ENCODE results near the gene ZNF268. TPM values are rescaled to one million over a fixed set of nuclear protein-coding genes. Genes with fewer than 3 reads are reported as not detected.

ZNF268 gene
- polyA plus RNA-seq, 1 of the 3 experiments (the other 2 are of a cell fraction): 5.2 TPM

DNA sequence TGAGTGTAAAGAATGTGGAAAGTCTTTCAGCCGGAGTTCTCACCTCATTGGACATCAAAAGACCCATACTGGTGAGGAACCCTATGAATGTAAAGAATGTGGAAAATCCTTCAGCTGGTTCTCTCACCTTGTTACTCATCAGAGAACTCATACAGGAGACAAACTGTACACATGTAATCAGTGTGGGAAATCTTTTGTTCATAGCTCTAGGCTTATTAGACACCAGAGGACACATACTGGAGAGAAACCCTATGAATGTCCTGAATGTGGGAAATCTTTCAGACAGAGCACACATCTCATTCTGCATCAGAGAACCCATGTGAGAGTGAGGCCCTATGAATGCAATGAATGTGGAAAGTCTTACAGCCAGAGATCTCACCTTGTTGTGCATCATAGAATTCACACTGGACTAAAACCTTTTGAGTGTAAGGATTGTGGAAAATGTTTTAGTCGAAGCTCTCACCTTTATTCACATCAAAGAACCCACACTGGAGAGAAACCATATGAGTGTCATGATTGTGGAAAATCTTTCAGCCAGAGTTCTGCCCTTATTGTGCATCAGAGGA lies 25.1 kb upstream of the ZNF268 start:
- ChIA-PET CTCF (no interaction called here), POLR2A (no interaction called here)
- H3K4me1 ChIP-seq (ENCODE audit: control insufficient read depth in 1 of 2, insufficient read depth in 2 of 2, low read depth in 1 of 2, low read length in 1 of 2): no peaks in the 10 kb centered on the region
- no peaks in the 10 kb centered on the region for H3K9me2 ChIP-seq
- no peak overlapping the region; a peak in 1 of 4 replicates for H3K4me3 ChIP-seq (ENCODE audit: low read depth in 2 of 2, low read length in 1 of 2)
- WGBS (ENCODE audit: low lambda C conversion rate): 75% methylated on average over 2 of the region's 2 CpGs
- TF ChIP-seq YY1 (IDR thresholded peaks at IDR 0.05; ENCODE audit: low read depth): no peak
- DNase-seq: no peak
- no peak overlapping the region for H2AFZ ChIP-seq (ENCODE audit: low read depth)
- no peaks in the 10 kb centered on the region for H3K27me3 ChIP-seq (ENCODE audit: insufficient read depth)
- no peaks in the 10 kb centered on the region for H4K20me1 ChIP-seq (ENCODE audit: insufficient read depth)
- no peaks in the 10 kb centered on the region for H3K79me2 ChIP-seq (ENCODE audit: insufficient read depth)
- peaks cover 40% of the 10 kb centered on the region for H3K9me3 ChIP-seq
- no peak overlapping the region for H3K4me2 ChIP-seq
- H3K27ac ChIP-seq (ENCODE audit: low read depth in 2 of 2, low read length in 1 of 2): no peak overlapping the region
- H3K36me3 ChIP-seq (replicated peaks in 1 of 2; ENCODE audit: control insufficient read depth in 1 of 2, insufficient read depth in 2 of 2, low read length in 1 of 2): peaks cover 54 to 72% of the 10 kb centered on the region in 2 experiments
- H3F3A ChIP-seq (replicated peaks; ENCODE audit: insufficient read depth): no peaks in the 10 kb centered on the region
- no peak overlapping the region for H3K9ac ChIP-seq

DNA sequence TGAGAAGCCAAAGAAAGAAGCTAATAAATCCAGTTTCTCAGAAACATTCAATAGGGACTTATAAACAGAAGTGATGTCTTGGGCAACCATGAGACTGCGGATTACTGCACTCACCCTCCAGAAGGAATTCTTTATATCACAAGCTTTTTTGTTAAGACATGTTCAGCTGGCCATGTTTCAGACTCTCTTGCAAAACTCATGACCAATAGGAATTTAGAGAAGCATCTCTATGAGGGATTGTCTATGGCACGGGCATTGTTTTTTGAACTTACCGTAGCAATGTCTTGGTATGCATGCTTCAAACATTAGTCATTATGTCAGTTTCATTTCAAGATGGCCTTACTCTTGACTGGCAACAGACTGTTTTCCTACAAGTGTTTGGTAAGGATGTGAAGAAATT lies 15.5 kb upstream of the ZNF268 start:
- 22% methylated on average over 3 of the region's 3 CpGs for WGBS (ENCODE audit: low lambda C conversion rate)
- Histone ChIP-seq H3K4me2 (no peak overlapping the region), H3K9me3 (peaks cover 11% of the 10 kb centered on the region; the same call in 1 of the 2 replicates), H3K9me2 (no peaks in the 10 kb centered on the region), H3K27me3 (ENCODE audit: insufficient read depth) (no peaks in the 10 kb centered on the region), H3K9ac (no peak overlapping the region), H3K79me2 (ENCODE audit: insufficient read depth) (no peaks in the 10 kb centered on the region), H3K4me3 (ENCODE audit: low read depth in 2 of 2, low read length in 1 of 2) (no peak overlapping the region), H3F3A (replicated peaks; ENCODE audit: insufficient read depth) (no peaks in the 10 kb centered on the region), H3K4me1 (ENCODE audit: control insufficient read depth in 1 of 2, insufficient read depth in 2 of 2, low read depth in 1 of 2, low read length in 1 of 2) (no peaks in the 10 kb centered on the region), H3K27ac (ENCODE audit: low read depth in 2 of 2, low read length in 1 of 2) (no peak overlapping the region), H3K36me3 (replicated peaks in 1 of 2; ENCODE audit: control insufficient read depth in 1 of 2, insufficient read depth in 2 of 2, low read length in 1 of 2) (no peaks in the 10 kb centered on the region), H2AFZ (ENCODE audit: low read depth) (no peak overlapping the region), H4K20me1 (ENCODE audit: insufficient read depth) (no peaks in the 10 kb centered on the region)
- TF ChIP-seq SMC3 (IDR thresholded peaks at IDR 0.05; ENCODE audit: low read depth, low read length) (no peak), NRF1 (IDR thresholded peaks at IDR 0.05; ENCODE audit: low read depth, low read length) (no peak), ELF1 (IDR thresholded peaks at IDR 0.05) (no peak), EZH2phosphoT487 (IDR thresholded peaks at IDR 0.05; ENCODE audit: borderline replicate concordance, low read depth) (no peak)
- POLR2A ChIA-PET: no interaction called here
- CTCF ChIA-PET: no interaction called here
- DNase-seq: no peak

DNA sequence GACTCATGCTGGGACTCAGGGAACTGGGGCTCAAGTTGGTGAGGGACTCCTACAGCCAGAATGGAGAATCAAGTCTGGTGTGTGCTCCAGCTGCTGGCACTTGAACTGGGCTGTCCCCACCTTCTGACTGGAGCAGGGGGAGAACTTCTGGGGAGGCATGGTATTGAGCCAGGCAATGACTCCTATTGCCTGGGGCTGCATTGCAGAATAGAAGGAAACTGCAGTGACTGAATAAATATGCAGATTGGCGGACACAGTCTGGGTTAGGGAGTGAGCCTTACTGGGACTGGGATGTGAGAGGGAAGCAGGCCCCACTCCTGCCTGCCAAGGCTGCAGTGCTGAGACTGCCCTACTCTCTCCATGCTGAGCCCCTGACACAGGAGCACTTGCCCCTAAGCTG lies 8.8 kb upstream of the ZNF268 start:
- Histone ChIP-seq H3F3A (replicated peaks; ENCODE audit: insufficient read depth) (no peaks in the 10 kb centered on the region), H3K9me3 (peaks cover 10% of the 10 kb centered on the region), H3K9ac (no peak overlapping the region), H3K27ac (ENCODE audit: low read depth in 2 of 2, low read length in 1 of 2) (no peak overlapping the region), H2AFZ (ENCODE audit: low read depth) (no peak overlapping the region), H3K27me3 (ENCODE audit: insufficient read depth) (no peaks in the 10 kb centered on the region), H3K4me3 (ENCODE audit: low read depth in 2 of 2, low read length in 1 of 2) (no peak overlapping the region), H3K9me2 (no peaks in the 10 kb centered on the region), H4K20me1 (ENCODE audit: insufficient read depth) (no peaks in the 10 kb centered on the region), H3K36me3 (replicated peaks in 1 of 2; ENCODE audit: control insufficient read depth in 1 of 2, insufficient read depth in 2 of 2, low read length in 1 of 2) (no peaks in the 10 kb centered on the region), H3K4me2 (no peak overlapping the region), H3K79me2 (ENCODE audit: insufficient read depth) (no peaks in the 10 kb centered on the region), H3K4me1 (ENCODE audit: control insufficient read depth in 1 of 2, insufficient read depth in 2 of 2, low read depth in 1 of 2, low read length in 1 of 2) (no peaks in the 10 kb centered on the region)
- 8% methylated on average over 1 of the region's 1 CpG for whole genome bisulfite sequencing (ENCODE audit: low lambda C conversion rate)
- POLR2A ChIA-PET: no interaction called here
- DNase-seq: no peak
- CTCF ChIA-PET: interaction anchor here (1.2 kb wide), 1 partner anchor 9 kb away, joined by 3 read pairs; the partner anchor contains the start of gene ZNF268
- no peak for TF ChIP-seq FOXJ3 (CRISPR knock-in tag; IDR thresholded peaks at IDR 0.05)
- TF ChIP-seq, protein P1, sequence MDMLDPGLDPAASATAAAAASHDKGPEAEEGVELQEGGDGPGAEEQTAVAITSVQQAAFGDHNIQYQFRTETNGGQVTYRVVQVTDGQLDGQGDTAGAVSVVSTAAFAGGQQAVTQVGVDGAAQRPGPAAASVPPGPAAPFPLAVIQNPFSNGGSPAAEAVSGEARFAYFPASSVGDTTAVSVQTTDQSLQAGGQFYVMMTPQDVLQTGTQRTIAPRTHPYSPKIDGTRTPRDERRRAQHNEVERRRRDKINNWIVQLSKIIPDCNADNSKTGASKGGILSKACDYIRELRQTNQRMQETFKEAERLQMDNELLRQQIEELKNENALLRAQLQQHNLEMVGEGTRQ (IDR thresholded peaks at IDR 0.05; ENCODE audit: borderline replicate concordance, low read depth, low read length): no peak
- TF ChIP-seq TEAD4 (IDR thresholded peaks at IDR 0.05; ENCODE audit: borderline replicate concordance, insufficient read depth): no peak

All from SK-N-SH (cell line).